SJSA1 (cell line): Measurements from ENCODE around the gene TNS4. TPM values are rescaled to one million over a fixed set of nuclear protein-coding genes. Genes with fewer than 3 reads are reported as not detected.

Source experiments
- DNase-seq, 2 experiments: peaks; one replicate each; pipeline ENCODE4 v3.0.0-alpha.2; 2015 to 2020; ENCODE audit warnings: low spot score in 2 of 2, low read depth in 1 of 2
- H3K27ac ChIP-seq: fragments of 250-450 bp; sonication (Bioruptor Pico); 2 replicates; pipeline ENCODE4 v1.5.1; 2020; ENCODE audit warnings: mild to moderate bottlenecking, moderate library complexity
- H3K27me3 ChIP-seq: fragments of 250-450 bp; sonication (Bioruptor Pico); replicated peaks from 2 replicates; pipeline ENCODE4 v1.5.1; 2020; ENCODE audit warnings: mild to moderate bottlenecking, moderate library complexity
- H3K36me3 ChIP-seq: fragments of 250-450 bp; sonication (Bioruptor Pico); 2 replicates; pipeline ENCODE4 v1.5.1; 2020; ENCODE audit warnings: mild to moderate bottlenecking
- H3K4me1 ChIP-seq: fragments of 250-450 bp; sonication (Bioruptor Pico); replicated peaks from 2 replicates; pipeline ENCODE4 v1.6.1; 2021; ENCODE audit warnings: mild to moderate bottlenecking
- H3K4me3 ChIP-seq: fragments of 250-450 bp; sonication (Bioruptor Pico); 2 replicates; pipeline ENCODE4 v1.5.1; 2020; ENCODE audit warnings: mild to moderate bottlenecking
- H3K9me3 ChIP-seq: fragments of 250-450 bp; sonication (Bioruptor Pico); replicated peaks from 2 replicates; pipeline ENCODE4 v1.5.1; 2020; ENCODE audit warnings: mild to moderate bottlenecking
- total RNA-seq: library from RNA; depleted of rRNA; stranded (reverse); fragments of >200 nt; shearing (Covaris generic); gene quantifications from 2 replicates; pipeline ENCODE4 v1.2.3, GENCODE V29; 2014; rRNA removed

TNS4 gene
- total RNA-seq, 1 experiment from 2014 or later, result not detected

GRCh38 chr17:40436636-40437035 lies 64.8 kb downstream of the TNS4 start:
- H3K27ac ChIP-seq, result no peak overlapping the region
- DNase-seq, result no peak
- no peaks in the 10 kb centered on the region for H3K36me3 ChIP-seq
- H3K27me3 ChIP-seq, result no peaks in the 10 kb centered on the region
- H3K9me3 ChIP-seq, result no peaks in the 10 kb centered on the region
- no peak overlapping the region for H3K4me3 ChIP-seq
- no peaks in the 10 kb centered on the region; the same call in 1 of the 2 replicates for H3K4me1 ChIP-seq

GRCh38 chr17:40433551-40434415 lies 67.6 kb downstream of the TNS4 start:
- Histone ChIP-seq H3K27me3 (no peaks in the 10 kb centered on the region), H3K4me3 (no peak overlapping the region), H3K27ac (no peak overlapping the region), H3K4me1 (no peaks in the 10 kb centered on the region; the same call in 1 of the 2 replicates), H3K9me3 (no peaks in the 10 kb centered on the region), H3K36me3 (no peaks in the 10 kb centered on the region)
- no peak for DNase-seq

GRCh38 chr17:40432864-40433528 lies 68.4 kb downstream of the TNS4 start:
- Histone ChIP-seq H3K27me3 (no peaks in the 10 kb centered on the region), H3K27ac (no peak overlapping the region)
- no peak for DNase-seq

GRCh38 chr17:40431231-40431602 lies 70.2 kb downstream of the TNS4 start:
- Histone ChIP-seq H3K4me3 (no peak overlapping the region), H3K27ac (no peak overlapping the region), H3K4me1 (no peaks in the 10 kb centered on the region), H3K27me3 (no peaks in the 10 kb centered on the region), H3K36me3 (no peaks in the 10 kb centered on the region), H3K9me3 (no peaks in the 10 kb centered on the region)
- no peak for DNase-seq

More at GRCh38 chr17:40432864-40433528, 68.4 kb downstream of the TNS4 start:
- Histone ChIP-seq H3K4me1 (no peaks in the 10 kb centered on the region; the same call in 1 of the 2 replicates), H3K36me3 (no peaks in the 10 kb centered on the region), H3K4me3 (no peak overlapping the region), H3K9me3 (no peaks in the 10 kb centered on the region)

- Histone ChIP-seq H3K9me3 (no peaks in the 10 kb centered on the region), H3K4me3 (no peak overlapping the region), H3K27me3 (no peaks in the 10 kb centered on the region), H3K4me1 (no peaks in the 10 kb centered on the region), H3K36me3 (no peaks in the 10 kb centered on the region), H3K27ac (no peak overlapping the region)
- DNase-seq, result no peak
These were observed 70.9 kb downstream of the TNS4 start for GRCh38 chr17:40430272-40431230.

- H3K36me3 ChIP-seq, result no peaks in the 10 kb centered on the region
- H3K27ac ChIP-seq, result no peak overlapping the region
- H3K9me3 ChIP-seq, result no peaks in the 10 kb centered on the region
- H3K27me3 ChIP-seq, result no peaks in the 10 kb centered on the region
- H3K4me3 ChIP-seq, result no peak overlapping the region
- H3K4me1 ChIP-seq, result peaks cover 3% of the 10 kb centered on the region; the same call in 1 of the 2 replicates
- DNase-seq, result no peak
These were observed 74.4 kb downstream of the TNS4 start for GRCh38 chr17:40427002-40427491.

Other genes starting within 250 kb of the TNS4 start
- gene CDC6, start 213.7 kb downstream of the TNS4 start, total RNA-seq, result 95.8 and 97.8 TPM in 2 replicates
- gene RARA, start 192.4 kb downstream of the TNS4 start, total RNA-seq, result 30.7 and 38.5 TPM in 2 replicates
- gene GJD3, start 136.9 kb downstream of the TNS4 start, total RNA-seq, result not detected in 2 replicates
- 264 and 389 TPM in 2 replicates for gene TOP2A, start 83.7 kb downstream of the TNS4 start, total RNA-seq
- 19.2 and 22.5 TPM in 2 replicates for gene IGFBP4, start 58.2 kb downstream of the TNS4 start, total RNA-seq
- not detected in 2 replicates for gene CCR7, start 63.8 kb upstream of the TNS4 start, total RNA-seq
- 97.8 and 137 TPM in 2 replicates for gene SMARCE1, start 146.2 kb upstream of the TNS4 start, total RNA-seq
- not detected in 2 replicates for gene KRT222, start 163.6 kb upstream of the TNS4 start, total RNA-seq
- gene KRT24, start 202.1 kb upstream of the TNS4 start, total RNA-seq, result not detected in 2 replicates